ENCODE results near the gene SCTR.

The SCTR gene

GRCh38 chr2:119483395-119483753, 40.9 kb downstream of the SCTR start:
- in situ Hi-C loops (cut with HindIII; ENCODE audit: low sequenced_read_pairs), result no loop called here
- DNase-seq (ENCODE audit: low read depth, low spot score), result no peak
- TF ChIP-seq CTCF (IDR thresholded peaks at IDR 0.05; ENCODE audit: low read depth, low read length), result no peak
- H3K4me3 ChIP-seq (ENCODE audit: low read depth, low read length), result no peak overlapping the region

GRCh38 chr2:119482481-119483394, 41.5 kb downstream of the SCTR start:
- DNase-seq (ENCODE audit: low read depth, low spot score), result no peak
- in situ Hi-C loops (cut with HindIII; ENCODE audit: low sequenced_read_pairs), result no loop called here
- TF ChIP-seq CTCF (IDR thresholded peaks at IDR 0.05; ENCODE audit: low read depth, low read length), result no peak
- no peak overlapping the region for H3K4me3 ChIP-seq (ENCODE audit: low read depth, low read length)

GRCh38 chr2:119481501-119482455, 42.5 kb downstream of the SCTR start:
- in situ Hi-C loops (cut with HindIII; ENCODE audit: low sequenced_read_pairs), result no loop called here

GRCh38 chr2:119480718-119481142, 43.6 kb downstream of the SCTR start:
- DNase-seq (ENCODE audit: low read depth, low spot score), result no peak
- no peak overlapping the region for H3K4me3 ChIP-seq (ENCODE audit: low read depth, low read length)
- TF ChIP-seq CTCF (IDR thresholded peaks at IDR 0.05; ENCODE audit: low read depth, low read length), result no peak
- in situ Hi-C loops (cut with HindIII; ENCODE audit: low sequenced_read_pairs), result no loop called here

More at GRCh38 chr2:119481501-119482455, 42.5 kb downstream of the SCTR start:
- TF ChIP-seq CTCF (IDR thresholded peaks at IDR 0.05; ENCODE audit: low read depth, low read length), result no peak
- H3K4me3 ChIP-seq (ENCODE audit: low read depth, low read length), result no peak overlapping the region
- no peak for DNase-seq (ENCODE audit: low read depth, low spot score)

- DNase-seq (ENCODE audit: low read depth, low spot score), result no peak
- no peak for TF ChIP-seq CTCF (IDR thresholded peaks at IDR 0.05; ENCODE audit: low read depth, low read length)
- H3K4me3 ChIP-seq (ENCODE audit: low read depth, low read length), result no peak overlapping the region
- in situ Hi-C loops (cut with HindIII; ENCODE audit: low sequenced_read_pairs), result no loop called here
Measured at GRCh38 chr2:119480184-119480583, 44.1 kb downstream of the SCTR start.

GRCh38 chr2:119478978-119479295, 45.3 kb downstream of the SCTR start:
- no peak for DNase-seq (ENCODE audit: low read depth, low spot score)
- no peak for TF ChIP-seq CTCF (IDR thresholded peaks at IDR 0.05; ENCODE audit: low read depth, low read length)
- H3K4me3 ChIP-seq (ENCODE audit: low read depth, low read length), result no peak overlapping the region
- in situ Hi-C loops (cut with HindIII; ENCODE audit: low sequenced_read_pairs), result no loop called here
